HG02885 (cell line): ENCODE results near the gene TRIM45.
"Not testable (repeated sequence)": the region's sequence is repeated elsewhere in the genome, so short reads cannot be mapped to it uniquely, and the experiment has no call there.

ENCODE experiments used
- ATAC-seq: cut with Tn5 transposase; IDR thresholded peaks from one replicate; pipeline ENCODE4 v1.9.1; 2021; ENCODE audit warnings: mild to moderate bottlenecking; ENCODE audit not compliant: unreplicated experiment, poor library complexity

TRIM45 gene

GRCh38 chr1:117105722-117106121 is 15.8 kb downstream of the TRIM45 start:
- no peak for ATAC-seq

GRCh38 chr1:117104986-117105385 is 16.6 kb downstream of the TRIM45 start:
- ATAC-seq, result no peak

- ATAC-seq, result not testable (repeated sequence)
Observed at GRCh38 chr1:117101858-117102257, 19.7 kb downstream of the TRIM45 start.

- no peak for ATAC-seq
Observed at GRCh38 chr1:117101334-117101733, 20.2 kb downstream of the TRIM45 start.

- ATAC-seq, result no peak
Observed at GRCh38 chr1:117098287-117098890, 23.2 kb downstream of the TRIM45 start.

GRCh38 chr1:117097443-117097842 is 24.1 kb downstream of the TRIM45 start:
- ATAC-seq, result no peak

- ATAC-seq, result no peak
Observed at GRCh38 chr1:117096951-117097408, 24.6 kb downstream of the TRIM45 start.

- ATAC-seq, result no peak
Observed at GRCh38 chr1:117094841-117095604, 26.5 kb downstream of the TRIM45 start.

- ATAC-seq, result peak; percentile 73
Observed at GRCh38 chr1:117093870-117094621, 27.5 kb downstream of the TRIM45 start.

- no peak for ATAC-seq
Observed at GRCh38 chr1:117093091-117093534, 28.4 kb downstream of the TRIM45 start.

GRCh38 chr1:117092594-117092993 is 29.0 kb downstream of the TRIM45 start:
- ATAC-seq, result no peak

GRCh38 chr1:117089996-117090395 is 31.6 kb downstream of the TRIM45 start:
- no peak for ATAC-seq

- no peak for ATAC-seq
Observed at GRCh38 chr1:117087686-117088085, 33.9 kb downstream of the TRIM45 start.

GRCh38 chr1:117084231-117084630 is 37.3 kb downstream of the TRIM45 start:
- ATAC-seq, result no peak

- ATAC-seq, result no peak
Observed at GRCh38 chr1:117079737-117080136, 41.8 kb downstream of the TRIM45 start.

GRCh38 chr1:117077267-117077666 is 44.3 kb downstream of the TRIM45 start:
- ATAC-seq, result no peak

GRCh38 chr1:117076648-117077047 is 44.9 kb downstream of the TRIM45 start:
- no peak for ATAC-seq

GRCh38 chr1:117070124-117070523 is 51.4 kb downstream of the TRIM45 start:
- peak; percentile 41 for ATAC-seq

GRCh38 chr1:117069220-117069844 is 52.2 kb downstream of the TRIM45 start:
- ATAC-seq, result no peak

- ATAC-seq, result no peak
Observed at GRCh38 chr1:117068580-117068979, 53.0 kb downstream of the TRIM45 start.
